Fibroblast of gingiva (primary cell): Measurements from ENCODE around the gene DNM1.
A peak's percentile ranks its signal among the peaks of the same experiment; 100 is the strongest.

Source experiments
- DNase-seq: peaks from one replicate; pipeline ENCODE4 v3.0.0-alpha.2; 2011; ENCODE audit warnings: low read depth

Gene DNM1

DNA sequence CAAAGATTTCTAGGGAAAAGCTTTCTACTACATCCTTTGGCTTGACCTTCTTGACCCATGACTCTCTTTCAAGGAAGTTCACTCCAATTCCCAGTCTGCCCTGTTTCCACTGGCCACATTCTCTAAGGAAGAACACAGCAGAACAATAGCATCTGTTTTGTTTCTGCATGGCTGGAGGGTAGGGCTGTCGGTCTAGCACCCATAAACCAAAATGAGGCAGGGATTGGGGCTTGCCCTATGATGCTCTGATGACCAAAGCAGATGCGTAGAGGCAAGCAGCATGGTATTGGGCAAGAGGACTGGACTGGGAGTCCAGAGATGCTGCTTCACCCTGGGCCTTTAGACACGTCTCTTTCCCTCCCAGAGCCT is 48.5 kb downstream of the DNM1 start:
- DNase-seq, result peak; percentile 71

DNA sequence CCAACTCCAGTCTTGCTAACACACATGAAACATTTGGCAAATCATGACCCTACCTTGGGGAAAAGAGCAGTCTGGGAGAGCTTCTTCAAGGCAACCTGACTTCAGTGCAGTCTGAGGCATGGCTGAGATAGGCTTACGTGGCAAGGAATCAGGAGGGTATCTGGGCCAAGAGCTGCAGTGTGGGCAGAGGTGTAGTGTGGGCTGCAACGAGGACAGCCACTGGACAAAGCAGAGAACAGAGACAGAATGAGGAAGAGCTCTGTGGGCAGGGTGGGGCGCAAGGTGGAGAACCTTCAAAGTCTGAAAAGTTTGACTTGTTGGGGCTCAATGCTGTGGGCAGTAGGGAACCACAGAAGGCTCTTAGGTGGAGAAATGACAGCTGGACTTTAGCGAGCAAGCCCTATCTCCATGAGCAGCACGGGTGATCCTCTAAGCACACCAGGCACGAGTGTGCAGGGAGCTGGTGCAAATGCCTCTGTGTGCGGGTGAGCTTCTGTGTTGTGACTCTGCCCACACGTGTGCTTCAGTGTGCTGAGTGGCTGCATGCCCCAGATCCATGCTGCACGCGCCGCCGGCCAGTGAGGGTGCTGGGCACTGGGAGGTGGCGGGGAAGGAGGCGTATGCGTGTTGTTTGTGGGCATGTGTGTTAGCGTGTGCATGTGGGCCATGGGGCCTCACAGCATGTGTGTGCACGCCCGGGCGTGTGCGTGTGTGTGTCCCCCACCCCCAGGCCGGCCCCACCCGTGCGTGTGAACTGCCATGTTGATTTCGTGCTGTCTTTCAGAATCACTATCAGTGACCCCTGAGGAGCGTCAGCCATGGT is 49.3 kb downstream of the DNM1 start:
- no peak for DNase-seq

DNA sequence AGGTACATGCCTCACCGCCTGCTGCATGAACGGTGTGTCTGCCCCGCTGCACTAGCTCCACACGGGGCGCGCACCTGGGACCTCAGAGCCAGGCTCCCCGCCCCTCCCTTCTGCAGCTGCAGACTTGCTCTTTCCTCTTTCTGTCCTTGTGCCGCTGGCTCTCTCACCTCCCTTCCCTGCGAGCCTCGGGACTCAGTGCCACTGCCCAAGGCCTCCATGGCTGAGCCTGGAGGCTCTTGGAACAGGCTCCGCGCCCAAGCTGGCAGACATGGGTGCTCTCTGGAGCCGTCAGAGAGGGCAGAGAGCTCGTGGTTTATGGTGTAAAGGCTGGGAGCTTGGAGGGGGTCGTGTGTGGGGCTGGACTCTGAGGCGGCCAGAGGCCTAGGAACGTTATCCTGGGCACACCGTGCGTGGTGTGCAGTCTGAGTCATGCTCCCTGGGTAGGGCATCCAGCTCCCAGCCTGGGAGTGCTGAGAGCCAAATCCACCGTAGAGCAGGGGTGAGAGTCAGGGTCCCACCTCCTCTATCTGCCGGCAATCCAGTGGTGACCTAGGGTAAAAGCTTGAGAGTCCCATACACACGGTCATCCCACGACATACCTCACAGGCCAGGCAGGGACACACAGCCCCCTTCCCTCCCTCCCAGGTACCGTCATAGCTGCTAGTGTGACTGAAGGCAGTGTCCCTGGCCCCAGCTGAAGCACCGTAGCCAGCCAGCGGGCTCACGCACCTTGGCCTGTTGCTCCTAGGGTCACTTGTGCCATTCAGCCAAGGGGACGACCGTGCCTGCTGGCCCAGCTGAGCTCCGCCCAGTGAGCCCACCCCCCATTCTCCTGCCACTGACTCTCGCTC is 50.2 kb downstream of the DNM1 start:
- DNase-seq, result no peak

DNA sequence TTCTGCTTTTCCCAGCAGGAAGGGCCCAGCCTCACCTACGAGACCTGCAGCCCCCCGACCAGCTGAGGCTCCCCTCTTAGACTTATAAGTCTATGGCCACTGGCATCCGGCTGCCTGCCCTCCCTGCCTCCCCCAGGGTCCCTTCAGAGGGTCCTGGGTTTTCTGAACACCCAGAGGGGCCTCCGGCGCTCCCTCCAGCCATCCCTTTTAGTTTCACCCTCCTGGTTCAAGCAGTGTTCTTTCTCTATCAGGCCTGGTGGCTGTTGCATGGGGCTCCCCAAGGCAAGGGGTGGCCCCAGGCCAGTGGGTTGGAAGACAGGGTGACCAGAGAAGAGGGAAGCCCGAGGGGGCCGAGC is 50.8 kb downstream of the DNM1 start:
- no peak for DNase-seq

DNA sequence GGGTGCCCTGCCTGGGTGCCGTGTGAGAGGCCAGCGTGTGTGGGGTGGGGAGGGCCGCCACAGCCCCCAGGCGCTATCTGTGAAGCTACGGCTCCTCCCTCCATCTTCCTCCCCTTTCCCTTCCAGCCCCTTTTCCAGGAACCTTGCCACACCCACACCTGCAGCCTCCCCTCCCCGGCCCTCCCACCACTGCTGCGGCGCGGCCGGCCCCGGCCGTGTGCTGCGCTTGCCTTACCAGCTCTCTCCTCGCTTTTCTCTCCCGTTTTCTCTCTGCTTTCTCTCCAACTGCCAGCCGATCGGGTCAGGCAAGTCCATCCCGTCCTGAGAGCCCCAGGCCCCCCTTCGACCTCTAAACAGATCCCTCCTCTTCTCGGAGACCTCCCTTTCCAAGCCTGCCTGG is 51.2 kb downstream of the DNM1 start:
- DNase-seq, result no peak

DNA sequence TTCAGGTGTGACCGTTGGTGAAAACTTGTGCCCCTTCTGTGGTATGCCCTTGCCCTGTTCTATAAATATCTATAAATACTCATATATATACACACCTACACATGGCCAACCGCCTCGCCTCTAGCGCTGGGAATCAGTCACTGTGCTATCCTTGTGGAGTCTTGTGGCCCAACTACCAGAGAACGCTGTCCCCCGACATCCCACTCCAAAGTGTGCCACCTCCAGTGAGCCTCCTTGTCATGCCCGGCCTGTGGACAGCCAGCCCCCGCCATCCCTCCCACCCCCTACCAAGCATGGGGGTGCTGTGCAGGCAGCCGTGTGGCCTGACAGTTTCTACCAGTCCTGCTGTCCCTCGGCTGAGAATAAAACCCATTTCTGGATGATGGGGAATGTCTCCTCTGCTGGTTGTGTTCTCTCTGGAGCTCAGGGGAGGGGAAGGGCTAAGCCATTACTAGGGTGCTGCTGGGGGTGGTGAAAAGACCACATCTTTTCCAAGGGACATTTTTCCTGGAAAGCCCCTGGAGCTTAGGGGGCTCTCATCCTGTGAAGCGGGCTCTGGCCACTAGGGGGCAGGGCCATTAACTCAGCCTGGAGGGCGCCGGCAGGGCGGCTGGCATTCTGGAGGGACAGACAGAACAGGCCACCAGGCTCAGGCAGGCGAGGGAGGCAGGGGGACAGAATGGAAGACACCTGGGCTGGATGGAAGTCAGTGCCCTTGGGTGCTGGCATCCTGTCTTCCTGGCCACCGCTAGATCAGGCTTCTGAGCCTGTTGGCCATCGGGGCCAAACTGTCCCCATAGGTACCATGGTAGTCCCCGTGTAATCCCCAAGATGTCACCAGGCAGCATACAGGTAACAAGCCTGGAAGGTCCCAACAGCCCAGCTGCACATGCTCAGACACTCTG is 51.9 kb downstream of the DNM1 start:
- DNase-seq, result peak; percentile 43

DNA sequence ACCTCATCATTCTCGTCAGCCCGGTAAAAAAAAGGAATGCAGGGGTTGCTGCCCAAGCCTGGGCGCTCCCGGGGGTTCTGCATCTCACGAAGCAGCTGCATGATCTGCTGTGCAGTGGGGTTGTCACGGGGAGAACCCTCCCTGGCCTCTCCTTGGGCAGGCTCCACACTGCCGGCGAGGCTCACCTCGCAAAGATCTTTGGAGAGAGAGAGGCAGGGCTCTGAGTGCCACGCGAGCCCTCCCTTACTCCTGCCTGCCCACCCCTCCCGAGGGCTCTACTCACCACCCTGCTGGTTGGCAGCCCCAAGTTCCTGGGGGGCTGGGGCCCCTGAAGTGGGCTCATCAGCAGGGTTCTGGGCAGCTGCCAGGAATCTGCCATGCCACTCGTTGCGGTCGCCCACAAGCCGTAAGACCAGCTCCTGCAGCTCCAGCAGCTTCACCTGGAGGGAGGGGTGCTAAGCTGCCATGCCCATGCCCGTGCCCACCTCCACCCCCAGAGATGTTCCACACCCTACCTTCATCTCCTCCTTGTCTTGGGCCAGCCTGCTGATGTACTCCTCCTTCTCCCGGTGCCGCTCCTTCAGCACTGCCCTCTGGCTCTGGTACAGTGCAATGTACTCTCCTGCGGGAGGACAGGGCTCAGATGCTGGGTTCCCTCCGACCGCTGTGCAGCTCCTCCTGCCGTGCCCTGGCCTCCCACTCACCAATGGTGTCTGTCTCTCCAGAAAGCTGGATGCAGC is 54.1 kb downstream of the DNM1 start:
- DNase-seq, result no peak

DNA sequence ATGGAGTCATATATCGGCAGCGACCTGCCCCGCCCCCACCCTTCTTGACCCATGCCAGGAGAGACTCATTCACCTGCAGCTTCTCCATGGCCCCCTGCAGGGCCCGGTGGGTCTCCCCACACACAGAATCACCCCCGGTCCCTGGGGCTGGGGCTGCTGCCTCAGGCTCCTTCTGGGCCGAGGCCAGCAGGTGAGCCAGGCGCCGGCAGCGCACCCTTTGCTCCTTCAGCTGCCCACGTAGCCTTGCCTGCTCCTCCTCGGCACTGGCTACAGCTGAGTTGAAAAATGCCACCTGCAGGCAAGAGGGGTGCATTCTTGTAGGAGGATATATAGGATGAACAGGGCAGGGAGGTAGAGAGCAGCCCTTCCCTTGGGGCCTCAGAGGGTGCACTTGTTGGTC is 54.7 kb downstream of the DNM1 start:
- DNase-seq, result no peak

DNA sequence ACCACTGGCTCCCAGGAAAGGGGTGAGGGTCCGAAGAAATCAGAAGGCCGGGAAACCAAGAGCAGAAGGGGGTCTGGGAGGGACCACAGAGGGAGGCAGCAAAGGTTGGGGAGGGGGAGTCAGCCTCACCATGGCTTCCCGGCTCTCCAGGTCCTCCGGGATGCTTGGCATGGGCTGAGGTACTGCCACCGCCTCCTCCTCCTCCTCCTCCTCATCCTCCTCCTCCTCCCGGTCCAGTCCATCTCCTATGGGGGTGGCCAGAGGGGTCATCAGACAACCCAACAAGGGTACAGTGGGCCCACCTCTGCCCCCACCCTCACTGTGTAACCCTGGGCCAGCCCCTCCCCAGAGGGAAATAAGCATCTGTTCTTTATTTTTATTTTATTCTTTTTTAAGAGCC is 55.1 kb downstream of the DNM1 start:
- DNase-seq, result no peak

DNA sequence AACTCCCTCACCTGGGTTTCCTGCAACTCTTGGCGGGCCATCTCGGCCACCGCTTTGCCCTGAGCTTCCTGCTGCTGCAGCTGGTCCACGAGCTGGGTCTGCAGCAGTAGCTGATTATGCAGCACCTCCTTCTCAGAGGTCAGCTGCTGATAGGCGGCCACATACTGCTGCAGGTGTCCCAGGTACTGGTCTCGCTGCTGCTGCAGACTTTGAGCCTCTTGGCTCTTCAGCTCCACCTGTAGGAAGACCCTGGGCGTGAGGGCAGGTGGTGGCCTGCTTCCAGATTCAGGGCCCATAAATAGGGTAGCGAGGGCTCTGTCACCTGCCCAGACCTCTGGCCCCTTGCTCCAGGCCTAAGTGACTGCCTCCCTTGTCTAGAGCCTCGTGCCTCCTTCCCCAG is 56.0 kb downstream of the DNM1 start:
- DNase-seq, result no peak

DNA sequence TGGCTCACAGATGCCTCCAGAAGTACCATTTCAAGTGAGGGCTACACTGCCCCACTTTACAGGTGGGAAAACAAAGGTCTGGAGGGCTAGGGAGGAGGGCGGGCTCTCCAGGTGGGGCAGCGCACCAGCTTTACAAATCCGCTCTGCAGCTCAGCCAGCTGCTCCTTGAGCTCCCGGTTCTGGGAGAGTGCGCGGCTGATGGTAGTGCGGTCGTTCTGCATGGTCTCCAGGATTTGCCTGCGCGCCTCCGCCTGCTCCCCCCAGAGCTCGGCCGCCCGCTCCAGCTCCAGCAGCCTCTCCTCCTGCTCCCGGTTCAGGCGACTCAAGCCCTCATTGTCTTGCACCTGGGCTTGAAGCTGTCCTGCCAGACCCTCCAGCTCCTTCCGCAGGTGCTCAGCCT is 57.2 kb downstream of the DNM1 start:
- no peak for DNase-seq

DNA sequence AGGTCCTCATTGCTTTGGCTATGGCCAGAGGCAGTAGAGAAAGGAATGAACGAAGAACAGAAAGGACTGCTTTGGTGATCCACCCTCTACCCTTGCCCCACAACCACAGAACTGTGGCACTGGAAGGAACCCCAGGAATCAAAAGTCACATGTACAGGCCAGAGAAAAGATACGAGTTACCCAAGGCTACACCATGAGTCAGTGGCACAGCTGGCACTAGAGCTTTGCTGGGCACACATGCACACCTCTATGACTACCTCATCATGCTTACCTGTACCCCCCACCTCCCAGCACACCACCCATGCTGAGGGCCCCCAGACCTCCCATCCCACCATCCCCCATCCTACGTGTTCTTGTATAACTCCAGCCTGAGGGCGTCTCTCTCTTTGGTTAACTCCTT is 59.5 kb downstream of the DNM1 start:
- DNase-seq, result no peak

DNA sequence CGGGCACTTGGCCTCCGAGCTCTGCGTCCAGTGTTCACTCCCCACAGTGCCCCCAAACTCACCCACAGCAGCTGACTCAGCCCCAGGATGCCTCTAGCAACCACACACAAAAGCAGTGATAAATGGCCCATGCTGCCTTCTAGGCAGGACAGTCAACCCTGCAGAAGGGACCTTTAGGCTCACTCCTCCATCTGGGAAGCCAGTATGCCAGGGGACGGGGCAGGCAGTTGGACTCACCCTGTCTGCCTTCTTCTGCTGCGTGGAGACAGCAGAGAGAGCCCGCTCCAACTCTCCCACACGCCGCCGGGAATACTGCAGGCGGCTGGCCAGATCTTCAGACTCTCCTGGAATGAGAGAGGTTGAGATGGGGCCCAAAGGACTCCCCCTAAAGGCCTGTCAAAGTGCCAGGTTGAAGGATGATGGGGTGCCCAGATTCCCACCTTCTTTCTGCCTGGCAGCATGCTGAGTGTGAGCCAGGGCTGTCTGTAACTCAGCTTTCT is 62.2 kb downstream of the DNM1 start:
- DNase-seq, result no peak

DNA sequence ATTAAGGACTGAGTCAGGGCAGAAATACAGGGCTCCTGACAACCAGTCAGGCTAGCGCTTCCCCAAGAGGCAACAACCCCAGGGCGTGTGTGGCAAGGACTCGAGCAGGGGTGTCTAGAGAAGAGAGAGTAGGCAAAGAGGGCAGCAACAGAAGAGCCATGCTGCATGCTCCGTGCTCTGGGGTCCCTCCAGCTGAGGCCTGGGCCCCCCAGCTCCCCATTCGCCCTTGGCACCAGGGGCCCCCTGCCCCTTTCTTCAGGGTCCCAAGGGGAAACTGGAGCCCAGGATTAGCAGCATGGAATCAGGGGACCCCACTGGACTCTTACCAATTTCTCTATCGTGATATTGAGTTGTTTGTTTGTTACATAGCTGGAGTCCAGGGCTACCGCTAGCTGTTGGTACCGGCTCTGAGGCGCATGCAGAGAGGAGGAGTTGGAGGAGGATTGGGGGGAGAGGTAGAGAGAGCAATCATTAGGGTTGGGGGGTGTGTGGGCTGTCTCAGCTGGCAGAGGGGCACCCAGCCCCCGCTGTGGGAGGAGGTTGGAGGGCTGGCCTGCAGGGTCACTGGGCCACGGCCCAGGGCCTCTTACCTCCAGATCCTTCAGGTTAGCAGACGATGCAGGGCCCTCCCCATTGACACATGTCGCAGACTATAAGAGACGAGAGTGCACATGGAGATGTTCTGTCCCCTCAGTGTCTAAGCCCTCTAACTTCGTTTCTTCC is 63.9 kb downstream of the DNM1 start:
- no peak for DNase-seq

DNA sequence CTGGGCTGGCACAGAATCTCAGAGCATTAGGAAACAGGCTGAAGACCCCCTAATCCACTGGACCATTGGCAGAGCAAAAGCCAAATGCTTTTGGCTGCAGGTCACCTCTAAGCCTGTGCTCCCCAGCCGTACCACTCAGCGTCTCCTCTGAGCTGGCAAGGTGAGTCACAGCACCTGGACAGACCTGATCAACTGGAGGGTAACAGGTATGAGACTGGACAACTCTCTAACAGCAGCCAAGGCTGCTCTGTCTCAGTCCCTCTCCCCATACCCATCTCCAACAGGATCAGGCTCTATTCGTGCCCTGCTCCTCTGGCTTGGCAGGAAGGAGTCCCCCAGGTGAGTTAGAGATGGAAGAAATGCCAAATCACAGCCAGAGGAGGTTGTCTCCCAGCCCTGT is 67.9 kb downstream of the DNM1 start:
- DNase-seq, result no peak

DNA sequence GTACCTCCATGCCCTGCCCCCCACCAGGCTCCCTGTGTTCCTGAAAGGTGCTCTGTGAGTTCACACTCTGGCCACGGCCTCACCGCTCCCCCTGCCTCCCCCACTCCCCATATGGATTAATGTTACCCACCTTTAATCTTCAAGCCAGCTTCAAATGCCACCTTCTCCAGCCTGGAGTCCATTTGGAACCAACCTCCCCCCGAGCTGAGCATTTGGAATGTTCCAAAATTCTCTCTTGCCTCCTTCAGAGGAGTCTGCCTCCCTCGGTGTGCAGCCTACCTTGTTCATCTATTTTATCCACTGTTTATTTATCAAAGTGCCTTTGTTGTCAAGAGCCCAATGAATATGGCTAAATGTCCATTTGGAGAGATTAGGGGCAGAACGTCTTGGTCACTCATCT is 68.3 kb downstream of the DNM1 start:
- no peak for DNase-seq

DNA sequence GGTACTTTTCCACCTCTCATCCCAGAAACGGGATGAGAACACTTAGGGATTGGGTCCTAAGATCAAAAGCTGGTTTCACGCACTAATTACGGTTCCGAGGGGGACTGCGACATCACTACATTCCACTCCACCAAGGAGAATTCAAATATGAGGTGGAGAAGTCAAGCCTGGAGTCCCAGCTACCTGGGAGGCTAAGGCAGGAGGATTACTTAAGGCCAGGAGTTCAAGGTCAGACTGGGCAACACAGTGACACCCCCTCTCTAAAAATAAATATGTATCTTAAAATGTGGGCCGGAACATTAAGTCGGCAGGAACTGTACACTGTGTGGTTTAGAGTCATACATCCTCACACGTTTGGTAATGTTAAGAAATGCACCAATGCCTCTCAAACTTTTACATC is 71.1 kb downstream of the DNM1 start:
- DNase-seq, result no peak

DNA sequence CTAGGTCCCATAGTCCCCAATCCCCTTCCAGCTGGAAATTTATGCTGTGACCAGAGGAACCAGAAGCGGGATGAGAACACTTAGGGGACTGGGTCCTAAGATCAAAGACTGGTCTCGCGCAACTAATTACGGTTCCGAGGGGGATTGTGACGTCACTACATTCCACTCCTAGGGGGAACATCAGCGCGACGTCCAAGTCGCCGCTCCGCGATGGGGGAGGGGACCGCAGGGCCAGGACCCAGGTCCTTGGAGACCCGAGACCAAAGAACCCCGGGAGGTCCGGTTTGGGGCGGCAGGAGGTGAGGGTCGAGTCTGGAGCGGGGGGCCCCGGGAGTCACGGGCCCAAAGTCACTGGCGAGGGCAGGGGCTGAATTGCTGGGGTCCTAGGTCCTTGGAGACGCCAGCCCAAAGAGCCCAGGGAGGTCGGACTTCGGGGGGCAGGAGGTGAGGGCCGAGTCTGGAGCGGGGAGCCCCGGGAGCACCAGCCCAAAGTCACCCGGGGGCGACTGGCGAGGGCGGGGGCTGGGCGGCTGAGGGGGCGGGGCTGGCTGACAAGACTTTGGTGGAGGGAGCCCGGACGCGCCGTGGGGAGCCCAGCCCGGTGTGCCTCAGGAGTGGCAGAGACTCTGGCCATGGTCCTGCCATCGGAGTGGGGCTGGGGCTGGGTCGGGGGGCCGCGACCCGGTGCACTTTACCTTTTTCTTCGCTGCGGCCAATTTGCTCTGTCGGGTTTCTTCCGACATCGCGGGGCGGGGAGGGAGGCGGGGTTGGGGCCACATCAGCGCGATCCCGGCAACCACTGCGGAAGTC is 72.2 kb downstream of the DNM1 start, which contains the start of gene GOLGA2:
Gene GOLGA2 (minus strand): TSS at position 810 of the 810 bp plus-strand sequence. CDS start 31 bp downstream, at position 779.
- DNase-seq, result peak; percentile 76

DNA sequence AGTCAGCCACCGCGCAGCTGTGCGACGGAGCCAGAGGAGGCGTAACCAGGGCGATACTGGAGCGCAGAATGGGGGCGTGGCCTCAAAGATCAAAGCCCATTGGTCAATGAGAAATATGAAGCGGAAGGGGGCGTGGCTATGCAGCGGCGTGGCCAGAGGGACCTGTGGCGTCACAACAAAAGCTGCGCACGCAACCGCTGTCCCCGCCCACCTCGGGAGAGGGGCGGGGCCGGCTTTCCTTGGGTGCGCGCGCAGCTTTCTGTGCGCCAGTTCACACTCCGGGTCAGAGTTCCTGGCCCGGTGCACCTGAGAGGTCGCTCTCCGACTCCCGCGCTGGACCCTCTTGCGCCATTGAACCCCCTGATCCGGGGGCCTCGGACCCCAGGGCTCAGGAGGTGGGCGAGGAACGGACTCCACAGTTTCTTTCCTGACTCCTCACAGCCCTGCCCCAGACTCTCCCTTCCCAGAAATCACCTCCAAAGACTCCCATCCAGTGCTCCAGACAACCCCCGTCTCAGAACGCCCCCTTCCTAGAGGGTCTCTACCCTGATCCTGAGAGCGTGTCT is 72.9 kb downstream of the DNM1 start, which contains the start of gene SWI5:
Gene SWI5 (plus strand): TSS at position 269 of the 566 bp plus-strand sequence.
- peak; percentile 99 for DNase-seq
